GM10266 (cell line): ENCODE data around the gene SLC25A12.

Experiments used
- DNase-seq: peaks from one replicate; pipeline ENCODE4 v3.0.0; 2012; ENCODE audit errors: extremely low spot score
- CTCF ChIP-seq: IDR thresholded peaks from 2 replicates; pipeline ENCODE4 v1.5.1; 2012; ENCODE audit warnings: mild to moderate bottlenecking, low read depth; ENCODE audit not compliant: control insufficient read depth, insufficient read depth; ENCODE audit errors: missing control alignments

Gene SLC25A12

GRCh38 chr2:171864357-171864985, 29.6 kb downstream of the SLC25A12 start:
- TF ChIP-seq CTCF: no peak
- no peak for DNase-seq

DNA sequence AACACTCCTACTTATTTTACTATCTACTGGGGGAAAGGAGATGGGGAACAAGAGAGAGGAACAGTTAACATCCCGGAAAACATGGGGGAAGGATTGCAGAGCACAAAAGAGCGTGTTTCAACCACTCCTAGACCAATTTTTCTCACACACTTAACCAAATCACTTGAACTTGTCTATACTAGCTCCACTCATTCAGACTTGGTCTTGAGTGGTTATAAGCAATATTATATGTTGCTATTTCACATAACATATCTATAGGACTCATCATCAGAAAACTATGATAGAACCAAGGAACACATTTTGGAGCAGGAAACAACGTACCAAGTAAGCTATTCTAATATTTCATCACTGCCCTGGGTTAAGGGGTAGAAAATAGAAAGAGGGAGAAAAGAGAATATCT, 31.5 kb downstream of the SLC25A12 start:
- no peak for DNase-seq
- TF ChIP-seq CTCF: no peak

DNA sequence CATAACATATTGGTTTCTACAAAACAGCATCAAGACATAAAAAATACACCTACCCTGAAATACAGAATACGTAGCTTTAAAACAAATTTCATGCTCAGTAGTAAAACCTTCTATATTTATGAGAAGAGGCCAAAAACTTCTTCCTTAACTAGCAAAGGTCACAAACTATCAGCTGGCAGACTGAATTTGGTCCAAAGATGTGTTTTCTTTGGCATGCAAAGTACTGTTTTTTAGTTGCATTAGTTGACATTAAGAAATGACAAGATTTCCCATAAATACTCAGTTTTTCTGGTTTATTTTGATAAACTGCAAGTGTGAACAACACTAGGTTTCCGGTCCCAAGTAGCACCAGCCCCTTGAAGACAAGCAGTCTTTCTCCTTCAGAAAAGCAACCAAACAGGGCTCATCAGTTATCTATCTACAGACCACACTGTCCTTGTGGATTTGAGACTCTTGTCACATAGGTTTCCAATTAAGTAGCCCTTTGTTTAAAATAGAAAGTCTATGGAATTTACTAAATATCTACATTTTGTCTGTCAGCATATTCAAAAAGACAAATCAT, 35.6 kb downstream of the SLC25A12 start:
- TF ChIP-seq CTCF: no peak
- DNase-seq: no peak

- TF ChIP-seq CTCF: no peak
- DNase-seq: no peak
These were observed 38.6 kb downstream of the SLC25A12 start for GRCh38 chr2:171855401-171855800.

DNA sequence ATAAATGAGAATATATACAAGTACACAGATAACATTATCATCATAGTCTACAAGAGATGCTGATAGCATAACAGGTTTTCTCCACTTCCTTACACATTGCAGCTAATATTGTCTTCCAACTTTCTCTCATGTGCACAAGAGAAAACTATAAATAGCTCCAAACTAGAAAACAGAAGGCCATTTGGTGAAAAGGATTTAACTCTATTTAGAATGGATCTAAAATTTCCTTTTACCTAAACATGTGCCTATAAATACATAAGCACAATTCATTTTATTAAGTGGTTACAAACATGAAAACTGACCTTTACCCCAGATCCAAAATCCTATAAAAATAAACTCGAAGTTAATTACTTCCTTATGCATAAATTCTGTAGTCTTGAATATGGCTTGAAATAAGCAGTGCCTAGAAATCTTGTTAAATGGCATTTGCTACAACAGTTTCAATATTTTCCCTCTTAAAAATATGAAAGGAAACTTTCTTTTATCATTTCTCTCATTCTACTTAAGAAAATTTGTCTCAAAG, 41.6 kb downstream of the SLC25A12 start:
- no peak for TF ChIP-seq CTCF
- DNase-seq: no peak

DNA sequence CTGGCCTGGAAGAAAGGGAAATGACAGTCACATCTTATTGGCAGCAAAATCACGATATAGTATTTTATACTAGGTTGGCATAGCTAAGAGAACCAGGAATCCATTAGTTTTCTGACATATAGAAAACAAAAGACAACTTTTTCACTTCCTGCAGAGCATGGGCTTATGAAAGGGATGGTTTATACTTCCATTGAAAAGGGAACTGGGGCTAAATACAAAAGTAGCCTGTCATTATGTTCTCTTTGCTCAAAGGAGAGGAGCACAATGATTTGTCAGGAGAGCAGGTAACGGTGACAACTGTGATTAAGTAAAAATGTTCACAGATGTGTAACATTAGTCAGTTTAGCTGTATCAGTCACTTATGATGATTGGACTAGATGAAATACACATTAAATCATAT, 46.4 kb downstream of the SLC25A12 start:
- DNase-seq: no peak
- no peak for TF ChIP-seq CTCF

DNA sequence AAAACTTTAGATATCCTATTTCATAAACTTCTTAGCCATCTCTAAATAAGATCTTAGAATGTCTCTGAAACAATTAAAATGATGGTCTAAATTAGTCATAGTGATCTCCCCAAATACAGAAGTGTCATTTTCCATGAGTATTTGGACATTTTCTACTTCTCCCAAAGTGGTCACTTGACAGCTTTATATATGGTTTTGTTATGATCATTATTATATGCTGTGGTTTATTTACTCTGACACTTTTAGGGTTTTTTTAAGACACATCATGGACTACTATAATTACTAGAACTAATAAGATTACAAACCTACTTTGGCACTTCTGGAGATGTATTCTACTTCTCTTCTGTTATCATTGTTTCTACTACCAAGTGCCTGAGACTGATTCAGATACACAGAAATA, 47.1 kb downstream of the SLC25A12 start:
- no peak for TF ChIP-seq CTCF
- no peak for DNase-seq
